Neuronal stem cell (in vitro differentiated cells): ENCODE data around the gene LCA5.
A peak's percentile ranks its signal among the peaks of the same experiment; 100 is the strongest.

Source experiments
- DNase-seq: peaks from one replicate; pipeline ENCODE4 v3.0.0-alpha.2; 2013; ENCODE audit warnings: low spot score
- H2AFZ ChIP-seq: one replicate; pipeline ENCODE4 v1.6.1; 2013; ENCODE audit warnings: mild to moderate bottlenecking, low read length, inconsistent platforms
- H2AK5ac ChIP-seq: 2 replicates; pipeline ENCODE4 v1.6.1; 2013; ENCODE audit warnings: low read depth, mild to moderate bottlenecking, inconsistent platforms, low read length, moderate library complexity, mixed read lengths
- H2BK120ac ChIP-seq: 2 replicates; pipeline ENCODE4 v1.6.1; 2013; ENCODE audit warnings: low read depth, mild to moderate bottlenecking, inconsistent platforms, low read length, moderate library complexity, mixed read lengths
- H2BK12ac ChIP-seq: one replicate; pipeline ENCODE4 v1.6.1; 2013; ENCODE audit warnings: low read length, inconsistent platforms
- H2BK15ac ChIP-seq: 2 replicates; pipeline ENCODE4 v1.6.1; 2013; ENCODE audit warnings: mild to moderate bottlenecking, low read length, inconsistent platforms, mixed read lengths
- H2BK5ac ChIP-seq: one replicate; pipeline ENCODE4 v1.6.1; 2013; ENCODE audit warnings: inconsistent platforms, mild to moderate bottlenecking, low read length, moderate library complexity
- H3K14ac ChIP-seq: one replicate; pipeline ENCODE4 v1.6.1; 2013; ENCODE audit warnings: low read length, inconsistent platforms
- H3K18ac ChIP-seq: 2 replicates; pipeline ENCODE4 v1.6.1; 2013; ENCODE audit warnings: low read length, inconsistent platforms
- H3K23ac ChIP-seq: 2 replicates; pipeline ENCODE4 v1.6.1; 2013; ENCODE audit warnings: low read depth, mild to moderate bottlenecking, mixed read lengths, low read length, inconsistent platforms; ENCODE audit not compliant: poor library complexity
- H3K27ac ChIP-seq: replicated peaks from 3 replicates; pipeline ENCODE4 v1.5.1; 2013; ENCODE audit warnings: low read length, inconsistent platforms
- H3K27me3 ChIP-seq, 3 experiments: 2 replicates each; pipeline ENCODE4 v1.6.1; 2013; ENCODE audit warnings: low read length in 3 of 3, mild to moderate bottlenecking in 2 of 3, inconsistent platforms in 1 of 3, low read depth in 1 of 3, mixed read lengths in 1 of 3, moderate library complexity in 1 of 3; ENCODE audit not compliant: control insufficient read depth in 3 of 3, insufficient read depth in 3 of 3
- H3K36me3 ChIP-seq, 2 donors: replicated peaks in 1 of 2; 2 replicates each; pipeline ENCODE4 v1.6.1; 2013; ENCODE audit warnings: low read length in 2 of 2; ENCODE audit not compliant: control insufficient read depth in 2 of 2, insufficient read depth in 2 of 2
- H3K4ac ChIP-seq: 2 replicates; pipeline ENCODE4 v1.6.1; 2013; ENCODE audit warnings: inconsistent platforms, mild to moderate bottlenecking, low read length, moderate library complexity
- H3K4me1 ChIP-seq, 2 donors: 1 replicate in 1 of 2; 2 replicates in 1 of 2; pipeline ENCODE4 v1.6.1; 2013; ENCODE audit warnings: low read length in 2 of 2, low read depth in 1 of 2; ENCODE audit not compliant: control insufficient read depth in 2 of 2, insufficient read depth in 1 of 2
- H3K4me2 ChIP-seq: one replicate; pipeline ENCODE4 v1.6.1; 2013; ENCODE audit warnings: mild to moderate bottlenecking, low read length, inconsistent platforms; ENCODE audit not compliant: insufficient read depth, poor library complexity, severe bottlenecking
- H3K4me3 ChIP-seq, 2 donors: 2 replicates each; pipeline ENCODE4 v1.5.1; 2013; ENCODE audit warnings: low read length in 2 of 2, mild to moderate bottlenecking in 2 of 2, inconsistent platforms in 1 of 2, moderate library complexity in 1 of 2
- H3K79me1 ChIP-seq: one replicate; pipeline ENCODE4 v1.6.1; 2013; ENCODE audit warnings: low read depth, mild to moderate bottlenecking, inconsistent platforms, low read length, moderate library complexity
- H3K9ac ChIP-seq: one replicate; pipeline ENCODE4 v1.6.1; 2013; ENCODE audit warnings: mild to moderate bottlenecking, low read depth, low read length, inconsistent platforms; ENCODE audit not compliant: poor library complexity
- H3K9me3 ChIP-seq, 2 donors: replicated peaks in 1 of 2; 2 replicates each; pipeline versions ENCODE3 to v1.6.1; 2013; ENCODE audit warnings: low read length in 2 of 2, mild to moderate bottlenecking in 2 of 2, inconsistent platforms in 1 of 2, low read depth in 1 of 2, mixed read lengths in 1 of 2, moderate library complexity in 1 of 2; ENCODE audit not compliant: control insufficient read depth in 2 of 2, insufficient read depth in 1 of 2
- H4K8ac ChIP-seq: one replicate; pipeline ENCODE4 v1.6.1; 2013; ENCODE audit warnings: low read depth, mild to moderate bottlenecking, inconsistent platforms, low read length, moderate library complexity
- H4K91ac ChIP-seq: one replicate; pipeline ENCODE4 v1.6.1; 2013; ENCODE audit warnings: low read length, low read depth, mild to moderate bottlenecking, inconsistent platforms; ENCODE audit not compliant: poor library complexity
- WGBS, 2 donors: extraction: QIAGEN DNeasy Blood & Tissue Kit; methylation state at CpG; one replicate each; pipeline ENCODE4 v1.1.7; 2013; ENCODE audit warnings: missing lambda C conversion rate in 2 of 2, mixed read lengths in 1 of 2; ENCODE audit not compliant: insufficient read length in 2 of 2, insufficient replicate concordance in 1 of 2; ENCODE audit errors: extremely low coverage in 2 of 2; 5-methylcytosine and 5-hydroxymethylcytosine counted together

LCA5 gene

DNA sequence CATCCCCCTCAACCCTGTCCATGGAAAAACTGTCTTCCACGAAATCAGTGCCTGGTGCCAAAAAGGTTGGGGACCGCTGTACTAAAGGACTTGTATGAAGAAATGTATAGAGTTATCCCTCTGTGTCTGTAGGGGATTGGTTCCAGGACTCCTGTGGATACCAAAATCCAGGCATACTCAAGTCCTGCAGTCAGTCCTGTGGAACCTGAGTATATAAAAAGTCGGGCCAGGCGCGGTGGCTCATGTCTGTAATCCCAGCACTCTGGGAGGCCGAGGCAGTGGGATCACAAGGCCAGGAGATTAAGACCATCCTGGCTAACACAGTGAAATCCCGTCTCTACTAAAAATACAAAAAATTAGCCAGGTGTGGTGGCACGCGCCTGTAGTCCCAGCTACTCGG, 42.0 kb downstream of the LCA5 start:
- H2AK5ac ChIP-seq: no peak overlapping the region
- no peak overlapping the region for H2BK5ac ChIP-seq
- no peak overlapping the region for H2BK12ac ChIP-seq
- no peak overlapping the region for H3K4ac ChIP-seq
- DNase-seq: no peak
- no peaks in the 10 kb centered on the region for H3K79me1 ChIP-seq
- no peak overlapping the region for H3K23ac ChIP-seq
- H4K8ac ChIP-seq: no peak overlapping the region
- no CpG with 5 or more reads among the region's 10 CpGs for WGBS, 2 donors
- no peak overlapping the region for H3K4me3 ChIP-seq
- H3K9me3 ChIP-seq: no peaks in the 10 kb centered on the region
- no peak overlapping the region for H4K91ac ChIP-seq
- no peak overlapping the region for H2AFZ ChIP-seq
- no peak overlapping the region for H3K14ac ChIP-seq
- H3K27ac ChIP-seq: no peak overlapping the region
- no peaks in the 10 kb centered on the region for H3K27me3 ChIP-seq
- no peak overlapping the region for H2BK15ac ChIP-seq
- H3K4me2 ChIP-seq: no peak overlapping the region
- no peak overlapping the region for H3K18ac ChIP-seq
- no peak overlapping the region for H2BK120ac ChIP-seq
- H3K36me3 ChIP-seq: no peaks in the 10 kb centered on the region
- H3K4me1 ChIP-seq: peaks cover 3 to 4% of the 10 kb centered on the region in 2 donors
- H3K9ac ChIP-seq: no peak overlapping the region

DNA sequence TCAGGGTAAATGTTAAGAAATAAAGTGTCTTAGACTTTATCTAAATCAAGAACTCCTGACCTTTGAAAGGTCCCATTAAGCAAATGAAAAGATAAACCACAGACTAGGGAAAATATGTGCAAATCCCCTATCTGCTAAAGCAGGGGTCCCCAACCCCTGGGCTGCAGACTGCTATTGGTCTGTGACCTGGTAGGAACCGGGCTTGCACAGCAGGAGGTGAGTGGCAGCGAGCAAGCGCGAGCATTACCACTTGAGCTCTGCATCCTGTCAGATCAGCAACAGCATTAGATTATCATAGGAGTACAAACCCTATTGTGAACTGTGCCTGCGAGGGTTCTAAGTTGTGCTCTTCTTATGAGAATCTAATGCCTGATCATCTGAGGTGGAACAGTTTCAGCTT, 42.4 kb downstream of the LCA5 start:
- Histone ChIP-seq H3K4me1 (peaks cover 3 to 4% of the 10 kb centered on the region in 2 donors), H3K27me3 (no peaks in the 10 kb centered on the region), H3K36me3 (no peaks in the 10 kb centered on the region), H2BK15ac (no peak overlapping the region), H3K4me2 (no peak overlapping the region), H2AK5ac (no peak overlapping the region), H3K9me3 (no peaks in the 10 kb centered on the region), H3K23ac (no peak overlapping the region), H3K4ac (no peak overlapping the region), H3K4me3 (no peak overlapping the region), H3K14ac (no peak overlapping the region), H2BK120ac (no peak overlapping the region), H3K18ac (no peak overlapping the region), H3K27ac (no peak overlapping the region), H3K79me1 (no peaks in the 10 kb centered on the region), H4K8ac (no peak overlapping the region), H2AFZ (peak overlapping the region; percentile 33), H2BK12ac (no peak overlapping the region), H2BK5ac (no peak overlapping the region), H3K9ac (no peak overlapping the region), H4K91ac (no peak overlapping the region)
- DNase-seq: no peak
- WGBS, 2 donors: no CpG with 5 or more reads among the region's 5 CpGs

DNA sequence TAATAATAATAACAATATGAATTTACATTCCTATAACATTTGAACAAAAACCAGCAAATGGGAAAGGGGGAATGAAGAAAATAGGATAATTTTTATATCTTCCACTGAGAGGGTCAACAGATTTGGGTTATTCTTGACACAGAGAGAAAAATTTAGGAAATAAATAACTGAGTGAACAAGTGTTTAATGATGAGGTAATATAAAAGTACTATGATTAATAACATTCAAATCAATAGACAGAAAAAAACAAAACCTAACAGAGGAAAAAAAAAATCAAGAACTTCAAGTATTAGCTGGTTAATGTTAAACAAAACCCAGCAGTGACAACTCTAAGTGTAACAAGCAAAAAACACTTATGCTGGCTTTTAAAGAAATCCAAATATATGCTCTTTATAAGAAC, 66.5 kb downstream of the LCA5 start:
- H2AK5ac ChIP-seq: no peak overlapping the region
- no peak overlapping the region for H4K91ac ChIP-seq
- no peak overlapping the region for H3K18ac ChIP-seq
- no peak overlapping the region for H3K14ac ChIP-seq
- H3K9me3 ChIP-seq: peaks cover 0 to 1% of the 10 kb centered on the region in 2 donors
- H2AFZ ChIP-seq: no peak overlapping the region
- H2BK5ac ChIP-seq: no peak overlapping the region
- H3K27ac ChIP-seq: no peak overlapping the region
- no peak overlapping the region for H3K9ac ChIP-seq
- no peak overlapping the region for H3K4ac ChIP-seq
- H3K4me1 ChIP-seq: no peaks in the 10 kb centered on the region
- H3K23ac ChIP-seq: no peak overlapping the region
- no peaks in the 10 kb centered on the region for H3K27me3 ChIP-seq
- no peak overlapping the region for H2BK120ac ChIP-seq
- H3K36me3 ChIP-seq: no peaks in the 10 kb centered on the region
- H2BK12ac ChIP-seq: no peak overlapping the region
- H3K4me2 ChIP-seq: no peak overlapping the region
- H2BK15ac ChIP-seq: no peak overlapping the region
- no peak for DNase-seq
- H3K4me3 ChIP-seq: no peak overlapping the region
- no peaks in the 10 kb centered on the region for H3K79me1 ChIP-seq
- no peak overlapping the region for H4K8ac ChIP-seq

DNA sequence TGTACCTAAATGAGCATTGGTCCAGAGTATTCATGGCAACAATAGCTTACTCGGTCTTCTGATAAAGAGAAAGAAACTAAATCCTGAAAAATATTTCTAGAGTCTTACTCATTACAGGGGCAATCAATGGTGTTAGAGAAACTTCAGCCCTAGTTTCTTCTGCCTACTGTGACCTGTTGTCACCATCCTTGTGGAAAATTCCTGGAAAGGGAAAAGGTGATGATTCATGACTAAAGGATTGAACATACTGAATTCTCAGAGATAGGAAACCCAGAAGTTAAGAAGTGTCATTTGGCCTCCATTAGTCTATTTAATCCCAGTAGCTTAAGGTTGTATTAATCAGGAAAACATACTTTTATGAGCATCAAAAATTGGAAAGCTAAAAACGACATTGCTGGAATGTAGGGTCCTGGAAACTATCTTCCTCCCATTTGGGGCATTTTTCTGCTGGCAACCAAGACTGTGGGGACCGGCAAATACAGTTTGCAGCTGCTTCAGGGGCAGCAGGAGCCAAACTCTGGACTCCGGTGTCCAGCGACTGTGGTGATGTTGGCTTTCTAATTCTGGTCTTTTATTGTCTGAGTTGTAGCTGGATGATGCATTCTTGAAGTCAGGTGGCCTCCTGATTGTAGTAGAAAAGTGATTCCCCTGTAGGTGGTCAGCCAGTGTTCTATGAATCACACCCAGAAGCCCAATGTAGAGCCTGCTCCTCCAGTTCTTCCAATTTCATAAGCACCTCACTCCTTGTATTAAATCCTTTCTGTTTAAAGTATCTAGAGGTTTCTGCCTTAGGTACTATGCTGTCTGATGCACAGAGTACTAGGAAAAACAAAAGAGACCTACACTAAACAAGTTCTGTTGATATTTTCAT, 67.6 kb downstream of the LCA5 start:
- Histone ChIP-seq H3K14ac (no peak overlapping the region), H3K4me2 (no peak overlapping the region), H3K27me3 (no peaks in the 10 kb centered on the region), H3K27ac (no peak overlapping the region), H3K36me3 (no peaks in the 10 kb centered on the region), H3K4me1 (no peaks in the 10 kb centered on the region), H2AFZ (no peak overlapping the region), H3K4me3 (no peak overlapping the region), H3K23ac (no peak overlapping the region), H3K79me1 (no peaks in the 10 kb centered on the region), H4K8ac (no peak overlapping the region), H3K4ac (no peak overlapping the region), H2BK120ac (no peak overlapping the region), H2BK12ac (no peak overlapping the region), H2BK15ac (no peak overlapping the region), H2BK5ac (no peak overlapping the region), H3K9ac (no peak overlapping the region), H4K91ac (no peak overlapping the region), H2AK5ac (no peak overlapping the region), H3K9me3 (peaks cover 0 to 1% of the 10 kb centered on the region in 2 donors), H3K18ac (no peak overlapping the region)
- no peak for DNase-seq
- no CpG with 5 or more reads among the region's 5 CpGs for WGBS, 2 donors
